OCI-M2 (cell line): ENCODE measurements around the gene SYNJ2BP.

Source experiments
- DNase-seq: peaks from one replicate; lab custom pipeline; 2025; ENCODE audit not compliant: unreplicated experiment; lab: John Stamatoyannopoulos, UW

Gene SYNJ2BP

DNA sequence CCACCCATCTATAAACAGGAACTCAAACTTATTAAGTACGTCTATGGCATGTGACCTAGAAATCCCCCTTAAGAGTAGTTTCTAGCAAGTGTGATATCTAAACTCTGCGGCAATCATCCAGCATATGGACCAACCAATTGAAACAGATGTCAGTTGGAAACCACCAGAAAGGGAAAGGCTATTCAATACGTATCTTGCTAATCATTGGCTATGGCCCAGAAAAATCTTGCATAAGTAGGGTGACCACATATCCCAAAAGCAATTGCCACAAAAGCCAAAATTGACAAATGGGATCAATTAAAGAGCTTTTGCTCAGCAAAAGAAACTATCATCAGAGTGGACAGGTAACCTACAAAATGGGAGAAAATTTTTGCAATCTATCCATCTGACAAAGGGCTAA is 24.2 kb downstream of the SYNJ2BP start:
- DNase-seq = no peak

DNA sequence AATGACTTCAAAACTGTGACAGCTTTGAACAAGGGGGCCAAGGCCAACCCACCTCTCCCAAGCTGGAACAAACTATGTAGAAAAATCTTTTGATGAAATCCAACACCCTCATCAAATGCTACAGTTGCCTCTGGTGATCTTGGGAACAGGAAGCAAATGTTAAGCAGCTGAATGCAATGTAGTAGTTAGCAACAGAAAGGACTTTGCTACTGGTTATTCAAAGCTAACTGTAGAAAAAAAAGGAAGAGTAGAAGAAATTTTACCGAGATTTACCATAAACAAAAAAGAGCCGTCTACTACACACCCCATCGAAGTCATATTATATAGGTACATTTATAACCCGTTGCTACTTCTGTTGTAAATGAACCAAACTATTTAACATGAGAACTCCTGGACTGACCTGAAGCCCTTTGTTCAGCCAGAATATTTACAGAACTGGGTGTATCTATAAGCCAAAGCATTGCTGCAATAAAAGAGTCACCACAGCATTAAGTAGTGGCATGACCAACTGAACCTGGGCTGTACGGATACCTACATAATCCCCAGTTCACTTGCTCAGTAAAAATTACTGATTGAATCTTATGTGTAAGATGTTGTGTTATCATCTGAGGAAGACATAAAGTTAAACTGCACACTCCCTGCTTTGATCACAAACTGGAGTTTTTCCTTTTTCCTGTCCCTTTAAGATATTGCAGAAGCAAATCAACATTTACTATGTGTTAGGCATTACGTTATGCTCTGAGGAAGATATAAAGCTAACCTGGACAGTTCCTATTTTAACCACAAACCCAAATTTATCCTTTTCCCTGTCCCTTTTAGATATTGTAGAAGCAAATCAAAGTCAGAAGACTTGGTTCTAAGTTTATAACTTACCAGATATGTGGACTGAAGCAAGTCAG is 25.1 kb downstream of the SYNJ2BP start:
- DNase-seq = no peak

DNA sequence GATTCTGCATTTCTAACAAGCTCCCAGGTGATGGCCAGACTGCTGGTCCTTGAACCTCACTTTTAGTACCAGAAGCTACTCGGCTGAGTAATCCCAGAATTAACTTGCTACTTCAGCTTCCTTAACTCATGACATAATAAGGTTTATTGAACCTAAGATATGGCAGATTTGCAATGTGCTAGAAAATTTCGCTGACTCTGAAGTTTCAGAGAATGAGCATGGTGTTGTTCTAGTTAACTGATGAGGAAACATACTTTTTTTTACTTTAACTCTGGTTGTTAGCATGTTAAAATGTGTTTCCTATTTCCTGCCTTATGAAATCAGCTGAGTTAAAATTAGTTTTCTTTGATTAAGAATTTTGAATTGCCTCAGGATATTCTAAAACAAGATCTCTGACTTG is 34.4 kb downstream of the SYNJ2BP start:
- DNase-seq = no peak

DNA sequence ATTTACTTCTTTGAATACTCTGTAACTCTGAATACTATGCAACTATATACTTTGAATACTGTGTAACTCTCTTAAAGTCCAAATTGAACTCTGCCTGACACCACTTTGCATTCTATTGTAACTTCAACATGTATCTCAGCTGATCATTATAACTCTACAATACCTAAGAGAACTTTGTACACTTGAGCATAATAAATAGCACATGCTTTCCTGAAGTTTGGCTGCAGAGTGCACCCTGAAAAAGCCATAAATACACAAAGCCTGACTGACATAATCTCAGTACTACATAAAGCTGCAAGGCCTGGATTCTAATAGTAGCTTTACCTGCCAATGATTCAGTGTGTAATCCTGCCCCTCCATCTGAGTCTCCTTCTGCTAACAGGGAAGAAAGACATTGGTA is 36.1 kb downstream of the SYNJ2BP start:
- no peak for DNase-seq

DNA sequence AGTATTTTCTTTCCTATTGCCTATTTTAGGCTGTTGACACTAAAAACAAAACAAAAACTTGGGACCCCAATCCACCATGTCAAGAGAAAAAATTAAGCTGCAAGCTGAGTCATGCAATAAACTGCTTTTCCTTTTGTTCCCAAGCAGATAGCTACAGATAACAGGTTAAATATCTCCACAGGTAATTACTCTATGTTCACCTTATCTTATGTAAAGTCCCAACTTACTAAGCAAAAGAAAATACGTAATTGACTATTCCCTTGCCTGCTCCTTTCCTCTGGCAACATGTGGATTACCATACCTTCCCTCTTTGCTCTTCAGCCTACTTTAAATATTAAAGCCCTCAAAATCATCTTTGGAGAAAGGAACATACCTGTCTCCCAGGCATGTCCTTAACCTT is 38.2 kb downstream of the SYNJ2BP start:
- DNase-seq = no peak
